ENCODE data around the gene TNFSF11. TPM values are rescaled to one million over a fixed set of nuclear protein-coding genes. Genes with fewer than 3 reads are reported as not detected.

TNFSF11 gene
- total RNA-seq, 1 donor from 2014 or later: 0.65 TPM

GRCh38 chr13:42638101-42638500, 64.1 kb downstream of the TNFSF11 start:
- no peak for TF ChIP-seq CTCF (conservative IDR thresholded peaks at IDR 0.05)
- no peaks in the 10 kb centered on the region for H3K36me3 Mint-ChIP-seq
- no peak for DNase-seq (ENCODE audit: extremely low spot score, unreplicated experiment)
- no peaks in the 10 kb centered on the region for H3K9me3 Mint-ChIP-seq
- H3K27ac Mint-ChIP-seq: no peak overlapping the region
- peaks cover 9% of the 10 kb centered on the region for H3K4me1 Mint-ChIP-seq (ENCODE audit: unreplicated experiment)
- H3K4me3 Mint-ChIP-seq: no peak overlapping the region
- H3K27me3 Mint-ChIP-seq: peaks cover 3% of the 10 kb centered on the region

GRCh38 chr13:42638886-42639285, 64.9 kb downstream of the TNFSF11 start:
- Mint-ChIP-seq H3K27me3 (peaks cover 3% of the 10 kb centered on the region), H3K9me3 (no peaks in the 10 kb centered on the region), H3K36me3 (no peaks in the 10 kb centered on the region), H3K4me1 (ENCODE audit: unreplicated experiment) (peaks cover 4% of the 10 kb centered on the region), H3K27ac (no peak overlapping the region), H3K4me3 (no peak overlapping the region)
- no peak for DNase-seq (ENCODE audit: extremely low spot score, unreplicated experiment)
- no peak for TF ChIP-seq CTCF (conservative IDR thresholded peaks at IDR 0.05)

GRCh38 chr13:42643076-42643475, 69.1 kb downstream of the TNFSF11 start:
- Mint-ChIP-seq H3K36me3 (no peaks in the 10 kb centered on the region), H3K9me3 (peaks cover 4% of the 10 kb centered on the region), H3K4me1 (ENCODE audit: unreplicated experiment) (peaks cover 4% of the 10 kb centered on the region), H3K4me3 (no peak overlapping the region), H3K27ac (no peak overlapping the region), H3K27me3 (no peaks in the 10 kb centered on the region)
- no peak for DNase-seq (ENCODE audit: extremely low spot score, unreplicated experiment)
- no peak for TF ChIP-seq CTCF (conservative IDR thresholded peaks at IDR 0.05)

- H3K36me3 Mint-ChIP-seq: no peaks in the 10 kb centered on the region
Measured at GRCh38 chr13:42644841-42645240, 70.9 kb downstream of the TNFSF11 start.

GRCh38 chr13:42645717-42646116, 71.8 kb downstream of the TNFSF11 start:
- no peak for DNase-seq (ENCODE audit: extremely low spot score, unreplicated experiment)
- Mint-ChIP-seq H3K9me3 (peaks cover 6% of the 10 kb centered on the region), H3K27me3 (no peaks in the 10 kb centered on the region), H3K27ac (no peak overlapping the region), H3K4me1 (ENCODE audit: unreplicated experiment) (peaks cover 11% of the 10 kb centered on the region), H3K4me3 (no peak overlapping the region), H3K36me3 (no peaks in the 10 kb centered on the region)
- TF ChIP-seq CTCF (conservative IDR thresholded peaks at IDR 0.05): no peak

More at GRCh38 chr13:42644841-42645240, 70.9 kb downstream of the TNFSF11 start:
- no peak for TF ChIP-seq CTCF (conservative IDR thresholded peaks at IDR 0.05)
- Mint-ChIP-seq H3K27ac (no peak overlapping the region), H3K9me3 (peaks cover 6% of the 10 kb centered on the region), H3K4me1 (ENCODE audit: unreplicated experiment) (peaks cover 7% of the 10 kb centered on the region), H3K4me3 (no peak overlapping the region), H3K27me3 (no peaks in the 10 kb centered on the region)
- no peak for DNase-seq (ENCODE audit: extremely low spot score, unreplicated experiment)

GRCh38 chr13:42649141-42649540, 75.2 kb downstream of the TNFSF11 start:
- Mint-ChIP-seq H3K36me3 (no peaks in the 10 kb centered on the region), H3K27ac (no peak overlapping the region), H3K4me3 (no peak overlapping the region), H3K4me1 (ENCODE audit: unreplicated experiment) (peaks cover 17% of the 10 kb centered on the region), H3K27me3 (no peaks in the 10 kb centered on the region), H3K9me3 (peaks cover 6% of the 10 kb centered on the region)
- TF ChIP-seq CTCF (conservative IDR thresholded peaks at IDR 0.05): no peak
- no peak for DNase-seq (ENCODE audit: extremely low spot score, unreplicated experiment)

All from type B pancreatic cell (in vitro differentiated cells).